NOMO-1 treated with DMSO at 0.1 percent for 48 hours (cell line): ENCODE results near the gene MAP3K10.
"Not testable (repeated sequence)": the region's sequence is repeated elsewhere in the genome, so short reads cannot be mapped to it uniquely, and the experiment has no call there.

Experiments used
- DNase-seq: peaks from one replicate; lab custom pipeline; 2025; ENCODE audit not compliant: unreplicated experiment; lab: John Stamatoyannopoulos, UW

The MAP3K10 gene

GRCh38 chr19:40171293-40171692 is 19.9 kb upstream of the MAP3K10 start:
- not testable (repeated sequence) for DNase-seq

- no peak for DNase-seq
These were observed 17.1 kb upstream of the MAP3K10 start for GRCh38 chr19:40174092-40174491.

- DNase-seq: no peak
These were observed 15.4 kb upstream of the MAP3K10 start for GRCh38 chr19:40175820-40176219.

- no peak for DNase-seq
These were observed 13.7 kb upstream of the MAP3K10 start for GRCh38 chr19:40177286-40178070.

GRCh38 chr19:40178756-40179155 is 12.5 kb upstream of the MAP3K10 start:
- no peak for DNase-seq

- no peak for DNase-seq
These were observed 7.0 kb upstream of the MAP3K10 start for GRCh38 chr19:40184273-40184672.

- DNase-seq: peak; percentile 3
These were observed 815 bp downstream of the MAP3K10 start for GRCh38 chr19:40191836-40192646.

GRCh38 chr19:40192758-40193586 is 1.7 kb downstream of the MAP3K10 start:
- no peak for DNase-seq

GRCh38 chr19:40193587-40193849 is 2.3 kb downstream of the MAP3K10 start:
- no peak for DNase-seq

GRCh38 chr19:40198272-40198990 is 7.2 kb downstream of the MAP3K10 start:
- no peak for DNase-seq

- no peak for DNase-seq
These were observed 9.3 kb downstream of the MAP3K10 start for GRCh38 chr19:40200341-40201099.

- no peak for DNase-seq
These were observed 13.2 kb downstream of the MAP3K10 start for GRCh38 chr19:40204381-40204780.

GRCh38 chr19:40205760-40206159 is 14.5 kb downstream of the MAP3K10 start:
- no peak for DNase-seq

- DNase-seq: no peak
These were observed 17.4 kb downstream of the MAP3K10 start for GRCh38 chr19:40208602-40209001.

GRCh38 chr19:40210889-40211288 is 19.7 kb downstream of the MAP3K10 start:
- DNase-seq: no peak

- DNase-seq: no peak
These were observed 22.1 kb downstream of the MAP3K10 start for GRCh38 chr19:40213251-40213829.

GRCh38 chr19:40213882-40214570 is 22.8 kb downstream of the MAP3K10 start:
- DNase-seq: no peak

- DNase-seq: no peak
These were observed 23.7 kb downstream of the MAP3K10 start for GRCh38 chr19:40214936-40215335.

GRCh38 chr19:40216013-40216776 is 25.0 kb downstream of the MAP3K10 start:
- DNase-seq: no peak
